CD4-positive, alpha-beta T cell treated with Interleukin-10 for 1 hour (primary cell): Measurements from ENCODE around the gene MTFR1L.
A peak's percentile ranks its signal among the peaks of the same experiment; 100 is the strongest.

Experiments
- DNase-seq: peaks from one replicate; pipeline ENCODE4 v3.0.0-alpha.2; 2020

Gene MTFR1L

GRCh38 chr1:25819491-25820246 lies at the start of gene MTFR1L:
MTFR1L (plus strand) TSS chr1:25819954; CDS start chr1:25823105, 3,151 bp downstream.
- peak; percentile 93 for DNase-seq

GRCh38 chr1:25770541-25771220 lies 49.1 kb upstream of the MTFR1L start:
- DNase-seq = no peak

- DNase-seq = no peak
These were observed 48.3 kb upstream of the MTFR1L start for GRCh38 chr1:25771221-25772114.

GRCh38 chr1:25772164-25772563 lies 47.6 kb upstream of the MTFR1L start:
- DNase-seq = no peak

- DNase-seq = no peak
These were observed 47.0 kb upstream of the MTFR1L start for GRCh38 chr1:25772692-25773245.

GRCh38 chr1:25773441-25774125 lies 46.2 kb upstream of the MTFR1L start:
- no peak for DNase-seq

- peak; percentile 16 for DNase-seq
These were observed 45.4 kb upstream of the MTFR1L start for GRCh38 chr1:25774206-25774803.

GRCh38 chr1:25774921-25775771 lies 44.6 kb upstream of the MTFR1L start:
- DNase-seq = peak; percentile 84

GRCh38 chr1:25779388-25779787 lies 40.4 kb upstream of the MTFR1L start:
- DNase-seq = no peak

- DNase-seq = no peak
These were observed 39.9 kb upstream of the MTFR1L start for GRCh38 chr1:25779894-25780293.

- DNase-seq = no peak
These were observed 39.2 kb upstream of the MTFR1L start for GRCh38 chr1:25780318-25781129.

GRCh38 chr1:25781130-25781433 lies 38.7 kb upstream of the MTFR1L start:
- no peak for DNase-seq

GRCh38 chr1:25782608-25783201 lies 37.0 kb upstream of the MTFR1L start:
- no peak for DNase-seq

- no peak for DNase-seq
These were observed 35.1 kb upstream of the MTFR1L start for GRCh38 chr1:25784575-25785051.

GRCh38 chr1:25785333-25786067 lies 34.3 kb upstream of the MTFR1L start:
- DNase-seq = no peak

- no peak for DNase-seq
These were observed 32.6 kb upstream of the MTFR1L start for GRCh38 chr1:25786887-25787759.

GRCh38 chr1:25787760-25788166 lies 32.0 kb upstream of the MTFR1L start:
- no peak for DNase-seq

GRCh38 chr1:25790472-25790871 lies 29.3 kb upstream of the MTFR1L start:
- DNase-seq = no peak
